NCI-H2107 treated with DMSO at 0.1 percent for 48 hours (cell line): ENCODE data around the gene CBR1.
A peak's percentile ranks its signal among the peaks of the same experiment; 100 is the strongest.
"Not testable (repeated sequence)": the region's sequence is repeated elsewhere in the genome, so short reads cannot be mapped to it uniquely, and the experiment has no call there.

Experiments
- DNase-seq: peaks from one replicate; lab custom pipeline; 2025; ENCODE audit not compliant: unreplicated experiment; lab: John Stamatoyannopoulos, UW

The CBR1 gene

GRCh38 chr21:36047139-36047538 lies 22.7 kb upstream of the CBR1 start:
- no peak for DNase-seq

DNA sequence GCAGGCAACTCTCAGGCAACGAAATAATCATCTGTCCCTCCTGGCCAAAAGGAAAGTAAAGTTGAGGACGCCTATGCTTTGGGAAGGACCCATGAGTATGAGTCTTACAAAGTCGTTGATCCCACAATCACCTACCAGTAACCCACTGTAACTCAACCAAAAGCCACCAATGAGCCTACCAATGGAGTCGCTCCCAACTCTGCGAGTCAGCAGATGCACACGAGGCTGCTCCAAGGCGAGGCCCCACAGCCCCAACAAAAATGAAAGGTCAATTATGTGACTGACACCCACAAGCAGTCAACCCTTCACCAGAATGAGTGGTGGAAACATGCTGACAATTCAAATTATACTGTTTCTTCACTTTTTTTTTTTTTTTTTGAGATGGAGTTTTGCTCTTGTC lies 21.5 kb upstream of the CBR1 start:
- no peak for DNase-seq

GRCh38 chr21:36052860-36053714 lies 16.7 kb upstream of the CBR1 start:
- DNase-seq: no peak

DNA sequence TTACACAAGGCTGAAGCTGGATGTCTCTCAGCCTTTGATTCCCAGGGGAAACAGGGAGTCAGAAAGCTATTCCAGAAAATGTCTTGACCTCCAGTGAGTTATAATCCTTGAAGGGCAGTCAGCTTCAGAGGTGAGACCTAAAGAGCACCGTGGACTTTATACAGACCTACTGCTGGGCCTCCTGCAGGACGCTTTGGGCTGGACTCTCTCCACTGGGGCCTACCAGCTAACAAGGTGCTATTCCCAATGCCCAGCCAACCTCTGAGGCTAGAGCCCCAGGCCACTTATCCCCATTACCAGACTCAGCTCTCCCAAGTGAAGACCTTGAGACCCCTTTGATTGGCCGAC lies 16.1 kb upstream of the CBR1 start:
- DNase-seq: no peak

GRCh38 chr21:36055551-36055950 lies 14.3 kb upstream of the CBR1 start:
- DNase-seq: no peak

- DNase-seq: no peak
Observed at GRCh38 chr21:36059823-36060158, 10.0 kb upstream of the CBR1 start.

DNA sequence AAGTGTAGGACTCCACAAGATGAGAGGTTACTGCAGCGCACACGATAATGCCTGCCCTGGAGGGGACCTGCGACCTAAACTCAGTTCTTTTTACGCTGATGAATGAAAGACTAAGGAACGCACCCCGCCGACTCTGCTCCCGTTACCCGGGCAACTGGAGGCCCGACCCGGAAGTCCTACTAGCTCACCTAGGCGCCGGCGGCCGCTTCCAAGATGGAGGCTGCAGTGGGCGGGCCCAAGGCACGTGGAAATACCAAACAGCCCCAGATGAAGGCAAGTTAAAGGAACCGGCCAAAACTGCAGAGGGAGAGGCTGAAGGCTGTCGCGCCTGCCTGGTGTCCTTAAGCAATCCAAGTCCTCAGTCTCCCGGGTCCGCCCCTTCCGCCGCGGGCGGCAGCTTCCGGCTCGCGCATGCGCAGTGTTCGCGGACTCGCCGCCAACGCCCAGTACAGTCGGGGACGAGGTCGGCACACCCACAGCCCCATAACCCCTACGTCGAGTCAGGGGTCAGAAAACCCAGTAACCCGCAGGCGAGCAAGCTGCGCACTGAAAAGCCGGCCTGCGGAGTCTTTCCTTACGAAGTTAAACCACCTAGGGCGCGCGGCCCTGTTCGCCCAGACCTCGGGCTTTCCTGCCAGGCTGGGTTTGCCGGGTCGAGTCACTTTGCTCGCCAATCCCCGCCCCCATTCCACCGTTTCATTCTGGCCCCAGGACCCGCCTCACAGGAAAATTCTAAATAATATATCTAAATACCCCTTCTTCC lies 9.5 kb upstream of the CBR1 start, which contains the start of gene SETD4:
SETD4 (minus strand) TSS at position 368 of the 763 bp plus-strand sequence. CDS start 1,638 bp downstream, outside the sequence.
- peak; percentile 97 for DNase-seq

GRCh38 chr21:36061445-36061844 lies 8.4 kb upstream of the CBR1 start:
- no peak for DNase-seq

DNA sequence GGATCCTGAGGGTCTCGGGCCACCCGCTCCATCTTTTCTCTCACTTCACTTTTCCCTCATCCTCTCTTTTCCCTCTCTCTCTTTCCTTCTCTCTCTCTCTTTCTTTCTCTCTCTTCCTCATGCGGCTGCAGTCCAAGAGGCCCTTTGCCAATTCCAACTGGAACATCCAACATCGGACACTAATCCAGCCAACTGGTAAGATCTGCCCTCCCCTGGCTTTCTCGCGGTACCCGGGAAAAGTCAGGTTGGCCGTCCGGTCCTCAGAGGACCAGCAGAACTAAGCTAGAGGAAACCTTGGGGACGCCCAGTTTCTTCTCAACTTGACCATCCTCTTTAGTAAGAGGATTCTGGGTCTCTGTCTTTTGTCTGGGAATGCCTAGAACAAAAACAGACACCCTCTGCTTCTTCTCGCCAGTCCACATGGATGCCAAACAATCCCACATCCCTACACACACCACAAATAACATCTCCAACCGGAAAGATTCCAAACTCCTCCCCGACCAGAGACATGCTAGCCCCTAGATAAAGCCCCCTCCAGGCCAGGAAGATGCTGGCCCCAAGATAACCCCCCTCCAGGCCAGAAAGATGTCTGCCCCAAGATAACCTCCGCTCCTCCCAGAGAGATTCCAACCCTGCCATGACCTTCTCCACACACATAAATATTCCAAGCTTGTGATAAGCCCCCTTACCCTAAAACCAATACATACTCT lies 6.3 kb upstream of the CBR1 start:
- DNase-seq: no peak

DNA sequence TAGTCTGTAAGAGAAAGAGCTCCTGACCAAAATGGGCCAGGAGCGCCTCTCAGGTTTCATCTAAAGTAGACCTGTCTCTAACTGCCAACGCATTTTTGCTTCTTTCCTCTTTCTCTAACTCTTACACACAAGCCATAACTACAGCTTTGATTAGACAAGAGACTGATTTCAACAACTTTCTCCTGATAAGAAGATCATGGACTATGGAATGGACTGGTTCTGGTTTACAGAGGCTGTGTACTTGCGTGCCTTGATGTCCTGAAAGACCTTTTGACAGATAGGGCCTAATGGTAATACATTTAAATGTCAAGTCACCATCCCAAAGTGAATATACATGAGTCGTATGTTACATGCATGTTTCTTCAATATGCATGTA lies 5.8 kb upstream of the CBR1 start:
- no peak for DNase-seq

- peak; percentile 30 for DNase-seq
Observed at GRCh38 chr21:36065497-36066036, 4.3 kb upstream of the CBR1 start.

GRCh38 chr21:36068748-36069398 lies 951 bp upstream of the CBR1 start:
- DNase-seq: no peak

DNA sequence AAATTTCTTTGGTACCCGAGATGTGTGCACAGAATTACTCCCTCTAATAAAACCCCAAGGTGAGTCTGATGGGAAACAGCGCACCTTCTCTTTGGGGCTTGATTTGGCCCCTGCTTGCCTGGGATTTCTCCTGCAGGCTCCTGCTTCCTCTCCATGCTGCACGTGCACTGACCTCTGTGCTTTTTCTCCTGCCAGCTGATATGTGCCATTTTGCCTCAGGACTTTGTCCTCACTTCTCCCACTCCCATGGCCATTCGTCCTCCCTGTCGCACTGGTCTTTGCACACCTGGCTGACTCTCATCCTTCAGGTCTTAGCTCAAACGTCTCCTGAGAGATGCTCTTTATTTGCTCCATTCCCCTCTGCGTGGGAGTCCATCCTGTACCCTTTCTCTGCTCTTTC lies 1.2 kb downstream of the CBR1 start:
- no peak for DNase-seq

GRCh38 chr21:36072453-36073162 lies 2.8 kb downstream of the CBR1 start:
- DNase-seq: no peak

- no peak for DNase-seq
Observed at GRCh38 chr21:36073181-36073580, 3.4 kb downstream of the CBR1 start.

DNA sequence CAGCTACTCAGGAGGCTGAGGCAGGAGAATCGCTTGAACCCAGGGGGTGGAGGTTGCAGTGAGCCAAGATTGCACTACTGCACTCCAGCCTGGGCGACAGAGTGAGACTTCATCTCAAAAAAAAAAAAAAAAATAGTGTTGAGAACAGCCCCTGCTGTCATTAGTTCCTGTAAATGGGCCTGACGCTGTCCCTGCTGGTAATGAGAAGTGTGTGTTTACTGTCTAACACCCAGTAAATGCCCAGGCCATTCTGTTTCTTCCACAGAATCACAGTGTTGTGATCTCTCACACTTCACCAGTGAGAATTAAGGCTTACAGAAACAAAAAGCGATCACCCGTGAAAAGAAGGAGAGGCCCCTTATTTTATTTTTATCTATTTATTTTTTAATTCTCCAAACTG lies 4.1 kb downstream of the CBR1 start:
- not testable (repeated sequence) for DNase-seq

DNA sequence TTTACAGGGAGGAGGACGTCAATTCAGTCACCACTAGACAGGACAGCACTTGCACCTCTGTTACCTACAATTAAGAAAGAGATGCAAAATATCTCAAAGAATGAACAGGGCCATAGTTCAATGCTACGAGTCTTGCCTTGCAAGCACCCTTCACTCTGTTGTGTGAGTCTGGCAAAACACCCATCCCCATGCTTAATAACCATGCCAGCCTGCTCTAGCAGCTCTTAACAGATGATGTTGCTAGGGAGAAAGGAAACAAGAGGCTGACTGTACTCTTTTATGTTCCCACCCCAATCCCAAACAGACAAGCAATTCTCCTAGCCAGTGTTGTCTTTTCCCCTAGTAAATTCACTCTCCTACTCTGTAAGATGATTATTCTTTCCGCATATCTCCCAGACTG lies 5.3 kb downstream of the CBR1 start:
- no peak for DNase-seq

GRCh38 chr21:36075953-36076352 lies 6.1 kb downstream of the CBR1 start:
- DNase-seq: no peak

DNA sequence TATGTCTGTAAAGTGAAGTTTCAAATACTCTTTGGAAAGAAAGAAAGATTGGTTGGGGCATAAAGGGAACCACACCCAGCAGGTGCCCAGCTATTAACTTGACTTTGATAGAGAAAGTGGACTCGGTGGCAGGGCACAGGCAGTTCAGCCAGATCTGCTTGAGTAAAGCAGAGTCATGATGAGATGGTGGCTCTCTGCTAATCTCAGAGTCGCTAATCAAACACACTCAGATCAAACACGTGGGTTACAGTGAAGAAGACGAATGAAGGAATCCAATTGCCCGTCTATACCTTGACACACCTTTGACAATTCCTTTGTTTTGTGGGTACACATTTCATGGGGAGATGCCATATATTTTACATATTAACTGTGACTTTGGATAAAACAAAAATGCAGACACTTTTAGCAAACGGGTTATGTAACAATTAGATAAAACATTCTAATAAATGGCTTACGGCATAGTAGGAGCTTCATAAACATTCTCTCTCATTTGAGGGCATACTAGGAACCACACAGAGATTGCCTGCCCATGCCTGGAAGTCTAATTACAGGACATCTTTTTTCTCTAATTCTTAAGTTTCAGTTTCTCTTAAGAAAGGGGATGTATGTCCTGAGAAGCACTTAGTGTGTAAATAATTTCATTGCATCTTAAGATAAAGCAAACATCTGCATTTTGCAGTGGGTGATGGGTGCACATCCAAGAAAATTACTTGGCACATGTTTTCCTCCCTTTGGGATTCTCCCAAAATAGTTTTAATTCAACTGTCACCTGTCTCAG lies 7.2 kb downstream of the CBR1 start:
- no peak for DNase-seq

DNA sequence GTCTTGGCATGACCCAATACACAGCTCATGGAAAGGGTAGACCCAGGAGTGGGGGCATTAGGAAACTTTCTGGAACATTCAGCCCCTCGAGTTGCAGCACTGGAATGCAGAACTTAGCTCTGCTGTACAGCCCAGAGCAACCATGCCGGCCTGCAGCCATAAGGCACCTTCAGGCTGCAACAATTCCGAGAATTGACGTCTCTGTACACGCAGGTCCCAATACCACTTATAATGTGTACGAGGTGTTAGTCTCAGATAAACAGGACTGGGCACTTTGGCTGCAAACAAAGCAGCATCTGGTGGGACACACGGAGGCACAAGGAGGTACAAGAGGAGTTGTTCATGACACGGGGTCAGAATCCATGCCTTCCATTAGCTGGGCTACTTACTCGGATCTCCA lies 7.9 kb downstream of the CBR1 start:
- no peak for DNase-seq
